Ascending aorta (tissue), 2 donors: Measurements from ENCODE around the gene ARHGAP18. TPM values are rescaled to one million over a fixed set of nuclear protein-coding genes. Genes with fewer than 3 reads are reported as not detected.

Source experiments
- DNase-seq, 2 donors: peaks; one replicate each; pipeline ENCODE4 v3.0.0-alpha.2; 2019; ENCODE audit warnings: low spot score in 2 of 2
- H3K27ac ChIP-seq, 2 donors: fragments of 200-600 bp; sonication (generic); one replicate each; pipeline ENCODE4 v1.5.1; 2016 to 2017; ENCODE audit warnings: mild to moderate bottlenecking in 1 of 2
- H3K27me3 ChIP-seq: fragments of 200-600 bp; sonication (generic); one replicate; pipeline ENCODE4 v1.5.1; 2017
- H3K36me3 ChIP-seq, 2 donors: fragments of 200-600 bp; sonication (generic); one replicate each; pipeline ENCODE4 v1.5.1; 2016
- H3K4me1 ChIP-seq, 2 donors: fragments of 200-600 bp; sonication (generic); one replicate each; pipeline ENCODE4 v1.5.1; 2016 to 2017; ENCODE audit warnings: mild to moderate bottlenecking in 1 of 2
- H3K4me3 ChIP-seq, 2 donors: fragments of 200-600 bp; sonication (generic); one replicate each; pipeline ENCODE4 v1.5.1; 2016 to 2017; ENCODE audit warnings: mild to moderate bottlenecking in 1 of 2
- H3K9me3 ChIP-seq, 2 donors: fragments of 200-600 bp; sonication (generic); one replicate each; pipeline ENCODE4 v1.5.1; 2016
- intact Hi-C: fragments of 100-400 bp; cut with DNase I; formaldehyde crosslinking; loops from one replicate; pipeline ENCODE4 v1.15.1; 2023
- total RNA-seq: library from RNA; depleted of rRNA; stranded (reverse); fragments of >200 nt; gene quantifications from one replicate; pipeline ENCODE4 v1.1.0, GENCODE V29; 2016
- TF ChIP-seq, protein P1 (sequence below), 3 experiments: fragments of 200-600 bp in 2 of 3; fragments of 450-650 bp in 1 of 3; sonication (generic) in 2 of 3; IDR thresholded peaks; one replicate each; pipeline ENCODE4 v1.5.1; 2016 to 2019; ENCODE audit warnings: antibody characterized with exemption in 3 of 3, mild to moderate bottlenecking in 1 of 3, moderate library complexity in 1 of 3

The ARHGAP18 gene
- total RNA-seq, 1 donor from 2014 or later = 10.7 TPM

DNA sequence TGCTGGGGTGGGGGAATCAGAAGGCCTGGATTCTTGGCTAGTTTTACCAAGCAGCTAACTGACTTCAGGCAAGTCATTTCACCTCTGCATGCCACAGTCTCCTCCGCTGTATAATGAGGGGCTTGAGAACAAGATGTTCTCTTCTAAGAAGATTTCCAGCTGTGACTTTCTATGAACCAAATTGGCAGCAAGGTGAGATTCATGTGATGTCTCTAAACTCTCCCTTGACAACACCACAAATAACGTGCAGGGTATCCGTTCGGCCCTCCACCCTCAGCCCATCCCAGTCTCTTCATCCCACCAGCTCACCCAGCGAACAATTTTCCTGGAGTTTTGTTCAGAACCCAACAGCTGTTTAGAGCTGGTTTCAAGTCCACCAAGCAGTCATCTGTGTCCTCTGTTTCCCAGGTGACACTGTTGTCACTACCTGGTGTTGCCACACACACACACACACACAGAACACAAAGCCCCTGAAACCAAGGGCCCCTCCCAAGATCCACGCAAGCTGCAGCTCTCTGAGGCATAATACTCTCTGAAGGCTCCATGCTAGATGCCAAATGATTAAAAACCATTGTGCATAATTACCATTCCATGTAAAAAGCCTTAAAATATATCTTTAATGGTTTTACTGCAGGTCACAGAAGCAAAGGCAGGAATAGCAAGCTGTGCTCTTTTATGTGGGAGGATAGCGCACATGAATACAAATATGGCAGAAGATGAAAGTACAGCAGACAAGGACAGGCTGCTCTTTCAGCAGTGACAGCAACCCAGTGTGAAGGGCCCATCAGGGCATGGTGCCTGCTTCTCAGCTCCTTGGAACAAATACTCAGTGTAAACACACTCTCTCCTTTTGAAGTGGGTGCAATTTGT is 48.2 kb downstream of the ARHGAP18 start:
- H3K27ac ChIP-seq = no peak overlapping the region
- no peaks in the 10 kb centered on the region for H3K4me1 ChIP-seq
- DNase-seq = no peak
- intact Hi-C loops = no loop called here
- no peaks in the 10 kb centered on the region for H3K36me3 ChIP-seq
- TF ChIP-seq, protein P1, sequence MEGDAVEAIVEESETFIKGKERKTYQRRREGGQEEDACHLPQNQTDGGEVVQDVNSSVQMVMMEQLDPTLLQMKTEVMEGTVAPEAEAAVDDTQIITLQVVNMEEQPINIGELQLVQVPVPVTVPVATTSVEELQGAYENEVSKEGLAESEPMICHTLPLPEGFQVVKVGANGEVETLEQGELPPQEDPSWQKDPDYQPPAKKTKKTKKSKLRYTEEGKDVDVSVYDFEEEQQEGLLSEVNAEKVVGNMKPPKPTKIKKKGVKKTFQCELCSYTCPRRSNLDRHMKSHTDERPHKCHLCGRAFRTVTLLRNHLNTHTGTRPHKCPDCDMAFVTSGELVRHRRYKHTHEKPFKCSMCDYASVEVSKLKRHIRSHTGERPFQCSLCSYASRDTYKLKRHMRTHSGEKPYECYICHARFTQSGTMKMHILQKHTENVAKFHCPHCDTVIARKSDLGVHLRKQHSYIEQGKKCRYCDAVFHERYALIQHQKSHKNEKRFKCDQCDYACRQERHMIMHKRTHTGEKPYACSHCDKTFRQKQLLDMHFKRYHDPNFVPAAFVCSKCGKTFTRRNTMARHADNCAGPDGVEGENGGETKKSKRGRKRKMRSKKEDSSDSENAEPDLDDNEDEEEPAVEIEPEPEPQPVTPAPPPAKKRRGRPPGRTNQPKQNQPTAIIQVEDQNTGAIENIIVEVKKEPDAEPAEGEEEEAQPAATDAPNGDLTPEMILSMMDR (IDR thresholded peaks at IDR 0.05) = no peak
- H3K27me3 ChIP-seq = no peaks in the 10 kb centered on the region
- H3K9me3 ChIP-seq = no peaks in the 10 kb centered on the region
- H3K4me3 ChIP-seq = no peak overlapping the region

DNA sequence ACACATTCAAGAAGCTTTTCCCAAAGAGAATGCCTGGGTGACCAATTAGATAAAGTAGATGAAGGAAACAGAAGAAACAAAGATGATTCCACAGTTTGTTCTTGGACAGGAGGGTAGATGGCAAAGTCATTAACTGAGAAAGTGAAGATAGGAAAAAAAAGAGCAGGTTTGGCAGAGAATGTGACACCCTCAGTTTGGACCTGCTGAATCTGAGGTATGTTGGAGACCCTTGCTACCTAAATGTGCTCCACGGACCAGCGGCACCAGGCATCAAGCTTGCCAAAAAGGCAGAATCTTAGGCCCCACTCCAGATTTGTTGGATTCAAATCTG is 49.7 kb downstream of the ARHGAP18 start:
- no peaks in the 10 kb centered on the region for H3K4me1 ChIP-seq
- intact Hi-C loops = no loop called here
- DNase-seq = no peak
- TF ChIP-seq, protein P1 (IDR thresholded peaks at IDR 0.05) = no peak
- H3K9me3 ChIP-seq = no peaks in the 10 kb centered on the region
- H3K4me3 ChIP-seq = no peak overlapping the region
- H3K27ac ChIP-seq = no peak overlapping the region
- H3K36me3 ChIP-seq = no peaks in the 10 kb centered on the region
- no peaks in the 10 kb centered on the region for H3K27me3 ChIP-seq

GRCh38 chr6:129659590-129660345 is 50.2 kb downstream of the ARHGAP18 start:
- intact Hi-C loops = no loop called here
- Histone ChIP-seq H3K9me3 (no peaks in the 10 kb centered on the region), H3K27ac (no peak overlapping the region), H3K36me3 (no peaks in the 10 kb centered on the region), H3K4me3 (no peak overlapping the region), H3K4me1 (no peaks in the 10 kb centered on the region), H3K27me3 (no peaks in the 10 kb centered on the region)
- DNase-seq = no peak
- TF ChIP-seq, protein P1 (IDR thresholded peaks at IDR 0.05) = no peak

- no peak overlapping the region for H3K4me3 ChIP-seq
- no peaks in the 10 kb centered on the region for H3K27me3 ChIP-seq
- no peaks in the 10 kb centered on the region for H3K36me3 ChIP-seq
- H3K27ac ChIP-seq = no peak overlapping the region
- TF ChIP-seq, protein P1 (IDR thresholded peaks at IDR 0.05) = no peak
- no peak for DNase-seq
- no peaks in the 10 kb centered on the region for H3K9me3 ChIP-seq
- intact Hi-C loops = no loop called here
- H3K4me1 ChIP-seq = no peaks in the 10 kb centered on the region
Observed at GRCh38 chr6:129659167-129659566, 50.8 kb downstream of the ARHGAP18 start.

DNA sequence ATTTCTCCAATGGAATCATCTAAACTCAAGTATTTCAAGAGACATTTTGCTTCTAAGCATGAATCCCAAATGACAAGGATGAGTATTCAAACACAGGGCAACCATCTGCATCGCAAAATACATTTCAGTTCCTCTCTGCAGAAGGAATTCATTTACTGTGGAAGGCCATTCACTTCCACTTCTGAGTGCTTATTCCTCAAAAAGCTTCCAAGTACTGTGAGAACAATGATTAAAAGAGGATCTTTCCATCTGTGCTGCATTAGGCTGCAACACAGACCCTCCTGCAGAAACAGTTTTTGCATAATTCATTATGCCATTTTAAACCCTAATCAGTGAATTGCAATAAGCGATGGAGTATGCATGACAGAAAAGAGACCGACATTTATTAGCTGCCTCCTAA is 52.5 kb downstream of the ARHGAP18 start:
- Histone ChIP-seq H3K4me1 (no peaks in the 10 kb centered on the region), H3K27me3 (no peaks in the 10 kb centered on the region), H3K27ac (no peak overlapping the region), H3K9me3 (no peaks in the 10 kb centered on the region), H3K4me3 (no peak overlapping the region), H3K36me3 (no peaks in the 10 kb centered on the region)
- no peak for DNase-seq
- intact Hi-C loops = no loop called here
- TF ChIP-seq, protein P1 (IDR thresholded peaks at IDR 0.05) = no peak
